GM21619 (cell line): ENCODE results near the gene HCN1.

Source experiments
- ATAC-seq: cut with Tn5 transposase; IDR thresholded peaks from one replicate; pipeline ENCODE4 v1.9.1; 2021; ENCODE audit not compliant: unreplicated experiment

The HCN1 gene

DNA sequence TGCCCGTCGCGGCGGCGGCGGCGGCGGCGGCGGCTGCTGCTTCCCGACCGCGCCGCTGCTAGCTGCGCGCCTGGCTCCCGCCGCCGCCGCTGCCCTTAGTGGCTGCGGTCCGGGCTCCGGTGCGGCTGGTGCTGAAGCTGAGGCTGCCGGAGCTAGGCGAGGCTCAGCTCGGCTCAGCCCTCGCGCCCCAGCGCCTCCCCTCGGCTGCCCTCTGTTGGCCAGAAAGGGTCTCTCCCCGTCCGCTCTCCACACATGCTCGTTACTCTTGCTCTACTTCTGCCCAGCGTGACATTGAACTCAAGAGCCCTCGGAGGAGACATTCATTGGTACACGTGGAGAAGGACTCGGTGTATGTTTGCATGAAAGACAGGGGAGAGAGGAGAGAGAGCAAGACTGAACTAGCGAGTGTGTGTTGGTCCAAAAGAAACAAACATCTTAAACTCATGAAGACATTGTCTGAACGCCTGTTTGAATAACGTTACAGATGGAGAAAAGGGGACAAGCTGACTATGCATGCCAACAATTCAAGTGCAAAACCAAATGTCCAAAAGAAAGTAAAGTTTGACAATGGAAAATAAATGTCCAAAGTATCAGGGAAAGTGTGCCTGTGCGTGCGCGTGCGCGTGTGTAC, at the start of gene HCN1:
Gene HCN1, minus strand, starts transcription at position 175 of the 631 bp plus-strand sequence.
- ATAC-seq: no peak

DNA sequence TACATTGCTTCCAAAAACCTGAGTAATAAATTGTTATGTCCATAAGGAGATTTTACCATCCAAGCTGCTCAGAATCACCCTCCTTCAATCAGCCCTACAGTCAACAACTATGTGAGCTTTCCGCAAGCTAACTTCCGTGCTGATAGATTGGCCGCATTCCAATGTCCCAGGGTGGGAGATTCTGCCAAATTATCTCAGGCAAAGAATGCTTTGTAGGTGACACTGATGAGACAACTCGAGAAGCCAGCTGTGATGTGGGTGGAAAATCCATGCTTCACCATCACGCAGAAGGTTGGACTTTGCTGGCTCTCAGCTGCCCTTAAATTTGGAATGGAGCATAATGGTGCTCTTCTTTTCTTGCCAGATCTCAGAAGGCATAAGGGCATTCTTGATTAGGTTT, 44.9 kb upstream of the HCN1 start:
- ATAC-seq: no peak

DNA sequence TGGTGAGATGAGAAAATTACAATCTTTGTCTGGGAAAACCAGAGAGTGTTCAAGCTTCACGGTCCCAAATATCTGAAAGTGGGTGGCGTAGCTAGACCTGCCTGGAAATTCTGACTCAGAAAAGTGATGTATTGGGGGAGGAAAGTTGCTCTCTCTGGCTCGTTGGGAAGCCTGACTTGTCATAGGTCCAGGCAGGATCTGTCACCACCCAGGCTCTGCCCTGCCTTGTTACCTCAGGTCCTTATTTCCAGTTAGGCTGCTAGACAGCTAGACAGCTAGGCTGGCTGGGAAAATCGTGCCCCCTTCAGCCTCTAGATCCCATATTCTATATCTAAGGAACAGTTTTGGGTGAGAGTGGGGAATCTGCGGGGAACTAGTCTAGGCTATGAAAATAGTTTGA, 41.0 kb upstream of the HCN1 start:
- no peak for ATAC-seq

DNA sequence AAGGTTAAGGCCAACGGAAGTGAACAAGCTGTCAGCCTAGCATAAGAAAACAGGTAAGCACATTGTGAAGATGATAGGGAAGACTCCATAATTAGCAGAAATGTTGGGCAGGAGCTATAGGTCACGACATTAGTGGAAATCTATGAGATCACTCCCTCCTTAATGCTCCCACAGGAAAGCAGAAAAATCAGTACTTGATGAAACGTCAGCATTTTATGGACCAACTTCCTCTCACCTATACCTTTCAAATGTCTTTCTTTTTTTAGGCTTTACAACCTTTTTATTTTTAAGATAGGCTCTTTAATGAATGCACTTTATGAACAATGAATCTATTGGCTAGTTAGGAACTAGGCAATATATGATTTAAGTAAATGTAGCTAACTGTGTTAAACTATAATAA, 29.4 kb upstream of the HCN1 start:
- no peak for ATAC-seq

DNA sequence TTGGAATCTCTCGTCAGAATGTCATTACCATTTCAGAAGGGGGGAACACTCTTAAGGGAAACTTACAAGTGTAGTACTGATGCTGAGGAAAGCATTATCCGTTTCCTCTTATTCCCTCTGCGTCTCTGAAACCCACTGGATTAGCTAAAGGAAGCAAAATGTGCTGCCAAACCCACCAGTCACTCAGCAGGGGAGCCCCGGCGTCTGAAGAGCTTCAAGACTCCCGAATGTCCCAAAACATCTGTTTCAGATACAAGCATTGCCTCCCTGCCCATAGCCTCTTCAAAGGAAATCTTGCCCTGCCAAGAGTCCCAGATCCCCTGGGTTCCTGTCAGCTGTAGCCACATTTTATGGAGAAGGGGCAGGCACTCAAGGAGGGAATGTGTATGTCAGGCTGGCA, 1.0 kb upstream of the HCN1 start:
- ATAC-seq: no peak

DNA sequence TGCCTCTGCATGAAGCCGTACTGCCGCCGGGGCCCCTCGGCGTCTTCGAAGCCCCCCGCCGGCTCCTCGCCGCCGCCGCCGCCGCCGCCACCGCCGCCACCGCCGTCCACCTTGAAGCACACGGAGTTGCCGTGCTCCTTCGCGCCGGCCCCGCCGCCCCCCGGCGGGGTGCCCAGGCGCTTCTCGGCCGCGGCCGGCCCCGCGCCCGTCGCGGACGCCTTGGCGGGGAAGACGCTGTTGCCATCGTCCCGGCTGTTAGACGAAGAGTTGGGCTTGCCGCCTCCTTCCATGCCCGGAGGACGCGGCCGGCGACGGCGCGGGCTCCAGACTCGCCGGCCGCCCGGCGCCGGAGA, 400 bp downstream of the HCN1 start:
- no peak for ATAC-seq

DNA sequence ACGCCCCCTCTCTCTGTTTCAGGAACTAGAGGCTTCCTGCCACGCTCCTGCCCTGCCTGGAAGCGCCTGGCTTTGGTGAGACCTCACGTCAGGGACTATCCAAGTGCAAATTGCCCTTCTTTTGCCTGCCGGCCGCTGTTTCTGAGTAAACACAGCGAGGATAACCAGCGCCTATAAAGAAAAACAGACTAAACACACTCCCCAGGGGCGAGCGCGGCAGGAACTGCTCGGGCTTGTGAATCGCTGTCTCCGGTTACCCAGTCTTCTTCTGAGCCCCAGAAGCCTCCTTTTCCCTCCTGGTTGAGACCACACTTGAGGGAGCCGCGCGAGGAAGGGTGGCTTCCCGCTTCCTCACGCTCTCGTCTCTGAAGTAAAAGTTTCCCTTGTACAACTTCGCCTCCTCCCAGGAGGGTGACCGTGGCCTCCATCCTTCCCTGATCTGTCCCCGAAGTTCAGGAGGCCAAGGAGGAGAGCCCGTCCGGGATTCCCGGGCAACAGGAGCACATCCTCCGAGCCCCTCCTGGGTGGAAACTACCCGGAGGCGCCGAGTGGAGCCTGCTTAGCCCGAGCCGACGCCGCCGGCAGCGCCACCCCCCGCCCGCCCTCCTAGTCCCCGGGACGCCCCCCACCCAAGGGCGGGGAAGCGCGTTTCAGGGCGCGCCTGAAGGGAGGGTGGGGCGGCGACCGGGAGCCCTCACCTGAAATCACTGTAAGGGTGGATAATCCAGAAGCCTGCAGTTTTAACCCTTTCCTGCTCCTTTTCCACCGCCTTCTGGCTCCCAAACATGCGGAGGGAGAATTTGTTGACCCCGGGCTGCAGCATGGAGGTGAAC, 993 bp downstream of the HCN1 start:
- ATAC-seq: no peak

DNA sequence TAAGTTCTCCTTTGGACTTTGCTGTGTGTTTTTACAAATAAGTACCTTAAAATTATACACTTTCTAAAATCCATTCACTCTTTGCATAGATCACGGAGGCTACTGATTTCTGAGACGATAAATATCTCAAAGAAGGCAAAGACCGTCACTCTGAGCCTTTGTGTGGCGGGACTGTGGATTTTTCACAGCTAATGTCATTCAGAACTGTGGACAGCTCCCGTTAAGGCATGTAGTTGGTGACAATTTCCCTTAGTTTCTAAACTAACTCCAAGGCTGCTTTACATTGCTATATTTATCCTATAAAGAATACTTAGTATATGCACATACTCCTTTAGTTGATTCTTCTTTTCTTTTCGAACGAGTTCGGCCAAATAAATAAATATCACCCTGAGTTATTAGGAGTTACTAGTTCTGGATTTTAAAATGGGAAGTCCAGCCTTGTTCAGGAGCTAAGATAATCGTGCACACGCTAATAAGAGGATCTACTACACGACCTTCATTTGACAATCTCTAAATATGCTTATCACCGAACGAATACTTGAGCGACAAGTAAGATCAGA, 1.8 kb downstream of the HCN1 start:
- no peak for ATAC-seq

DNA sequence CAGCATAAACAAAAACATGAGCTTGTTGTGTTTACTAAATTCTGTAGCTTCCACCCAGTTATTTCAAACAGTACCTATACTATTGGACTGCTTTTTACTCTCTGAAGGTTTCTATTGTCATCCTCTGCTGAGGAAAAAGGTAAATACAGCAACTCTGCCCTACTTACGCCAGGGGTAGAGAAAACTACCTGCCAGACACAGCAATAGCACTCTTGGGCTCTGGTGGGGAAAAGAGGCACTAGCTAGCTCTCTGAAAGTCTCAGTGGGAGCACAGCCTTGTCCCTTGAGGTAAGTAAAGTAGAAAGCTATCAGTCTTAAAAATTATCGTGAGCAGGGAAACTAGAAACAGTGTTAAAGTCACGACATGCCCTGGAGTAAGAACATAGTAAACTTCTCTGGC, 3.7 kb downstream of the HCN1 start:
- ATAC-seq: no peak

DNA sequence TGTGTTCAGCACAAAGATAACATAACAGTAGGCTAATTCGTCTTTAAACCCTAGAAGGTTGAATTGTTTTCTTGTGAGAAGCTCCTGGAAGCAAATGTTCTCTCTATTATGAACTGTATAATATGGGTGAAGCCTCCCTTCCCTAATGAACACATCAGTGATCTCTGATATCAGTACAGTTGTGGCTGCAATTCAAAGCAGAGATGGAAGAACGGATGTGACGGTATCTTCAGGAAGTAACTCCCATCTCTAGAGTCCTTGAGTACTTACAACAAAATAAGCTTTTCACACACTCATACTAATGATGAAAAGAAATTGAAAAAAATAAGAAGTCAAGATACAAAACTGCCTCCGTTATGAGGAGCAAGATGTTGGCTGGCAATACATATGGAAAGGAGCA, 4.5 kb downstream of the HCN1 start:
- no peak for ATAC-seq

DNA sequence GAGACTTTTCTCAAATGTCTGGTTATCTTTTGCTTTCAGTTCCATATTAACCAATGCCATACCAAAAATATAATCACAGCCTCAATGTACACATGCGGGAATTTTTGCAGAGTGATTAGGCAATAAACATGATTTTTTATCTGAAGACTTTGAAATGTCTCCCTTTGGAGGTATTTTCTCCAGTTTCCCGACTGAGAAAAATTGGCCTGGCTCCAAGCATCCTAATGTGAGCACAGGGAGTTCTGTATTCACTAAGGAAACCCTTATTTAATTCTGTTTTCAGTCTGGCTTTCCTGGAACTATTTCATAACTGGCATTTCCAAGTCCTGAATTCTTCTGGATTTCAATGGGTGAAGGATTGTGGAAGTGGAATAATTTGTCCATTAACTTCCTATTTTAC, 8.5 kb downstream of the HCN1 start:
- ATAC-seq: no peak

DNA sequence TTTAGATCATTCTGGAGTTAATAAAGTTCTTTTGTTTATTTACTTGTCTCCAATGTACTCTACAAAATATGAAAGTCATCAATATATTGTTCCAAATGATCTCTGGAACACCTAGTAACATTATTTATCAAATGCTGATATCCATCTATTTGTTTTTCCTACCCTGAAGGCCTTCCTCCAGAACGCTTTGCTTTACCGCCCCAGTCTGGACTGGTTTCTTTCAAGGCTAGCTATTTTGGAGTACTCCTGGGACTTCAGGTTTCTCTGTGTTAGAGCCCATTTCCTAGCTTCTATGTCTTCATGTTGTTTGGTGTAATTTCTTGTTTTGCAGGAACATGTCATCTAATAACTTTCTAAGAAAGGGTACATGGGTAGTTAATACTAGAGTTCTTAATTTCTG, 9.6 kb downstream of the HCN1 start:
- ATAC-seq: no peak

DNA sequence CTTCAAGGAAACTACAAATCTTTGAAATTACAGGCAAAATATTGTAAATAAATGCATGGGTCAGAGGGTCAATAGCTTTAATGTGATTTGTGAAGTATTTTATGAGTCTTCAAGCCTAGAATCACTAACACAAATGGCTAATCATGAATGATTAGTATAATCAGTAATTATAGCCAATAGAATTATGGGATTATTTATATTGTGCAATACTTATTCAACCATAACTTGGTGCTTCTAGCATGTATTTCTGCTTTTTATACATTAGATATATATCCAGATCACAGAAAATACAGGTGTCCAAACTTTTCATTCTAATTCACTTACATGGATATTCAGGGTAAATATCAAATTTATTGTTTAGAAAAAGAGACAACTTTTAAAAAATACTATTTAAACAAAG, 12.1 kb downstream of the HCN1 start:
- ATAC-seq: no peak

DNA sequence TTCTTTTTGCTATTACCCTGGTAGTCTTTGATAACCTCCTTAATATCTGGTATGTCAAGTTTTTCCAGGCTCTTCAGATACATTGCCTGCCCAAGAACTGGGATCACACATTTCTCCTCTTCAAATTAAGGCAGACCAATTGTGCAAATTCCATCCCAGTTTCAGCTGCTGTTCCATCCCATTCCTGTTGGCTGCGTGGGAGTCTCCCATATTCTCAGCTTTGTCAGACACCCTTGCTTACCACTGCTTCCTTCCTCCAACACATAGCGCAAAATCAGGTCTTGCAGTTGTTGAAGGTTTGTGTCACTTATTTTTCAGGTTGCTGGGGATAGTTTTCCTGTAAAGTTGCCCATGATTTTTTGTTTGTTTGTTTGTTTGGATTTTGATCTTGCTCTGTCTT, 15.2 kb downstream of the HCN1 start:
- ATAC-seq: no peak

DNA sequence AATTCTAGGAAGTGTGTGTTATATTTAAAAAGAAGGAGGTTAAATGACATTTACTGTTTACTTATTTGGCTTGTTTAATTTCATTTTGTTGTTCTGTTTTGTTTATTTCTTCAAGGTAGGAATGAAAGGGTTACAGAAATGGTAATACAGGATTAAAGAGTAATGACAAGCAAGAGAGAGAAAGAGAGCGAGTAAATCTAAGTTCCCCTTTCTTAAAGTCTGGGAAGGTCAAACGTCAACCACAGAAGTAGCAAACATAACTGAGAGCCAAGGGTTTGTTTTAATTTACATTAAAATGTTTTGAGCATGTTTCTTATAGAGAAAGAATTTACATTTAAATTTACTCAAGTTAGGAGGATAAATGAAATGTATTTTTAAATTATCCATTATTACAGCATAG, 18.7 kb downstream of the HCN1 start:
- ATAC-seq: no peak

DNA sequence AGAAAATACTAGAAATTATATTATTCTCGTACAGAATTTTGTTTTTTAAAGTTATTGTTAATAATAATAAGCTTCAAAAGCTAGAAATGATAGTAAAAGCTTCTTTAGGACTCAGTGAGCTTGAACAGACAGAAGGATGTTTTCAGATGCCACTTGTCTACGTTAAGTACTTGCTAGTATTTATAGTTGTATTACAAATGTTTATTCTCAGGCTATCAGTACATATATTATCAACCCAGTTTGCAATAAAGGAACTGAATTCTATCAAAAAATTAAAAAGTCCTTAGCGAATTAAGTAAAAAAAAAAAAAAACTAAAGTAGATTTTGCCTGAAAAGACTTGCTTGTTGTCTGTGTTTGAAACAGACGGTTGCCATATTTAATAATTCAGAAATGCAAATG, 23.9 kb downstream of the HCN1 start:
- ATAC-seq: no peak

DNA sequence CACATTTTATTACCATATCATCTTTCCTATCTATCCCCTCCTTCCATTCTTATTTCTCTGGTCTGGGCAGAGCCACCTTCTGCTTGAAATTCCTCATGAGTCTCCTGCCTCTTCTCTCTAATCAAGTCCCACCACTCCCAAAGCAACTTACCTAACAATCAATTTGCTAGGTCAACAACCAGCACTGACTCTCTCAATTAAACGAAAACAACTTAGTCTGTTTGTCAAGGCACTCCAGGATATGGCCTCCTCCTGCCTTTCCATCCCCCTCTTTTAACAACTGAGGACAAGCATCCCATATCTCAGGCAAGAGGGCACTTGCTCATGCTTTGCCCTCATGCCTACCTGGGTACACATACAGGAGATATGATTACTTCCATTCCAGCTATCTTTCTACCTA, 47.4 kb downstream of the HCN1 start:
- no peak for ATAC-seq

DNA sequence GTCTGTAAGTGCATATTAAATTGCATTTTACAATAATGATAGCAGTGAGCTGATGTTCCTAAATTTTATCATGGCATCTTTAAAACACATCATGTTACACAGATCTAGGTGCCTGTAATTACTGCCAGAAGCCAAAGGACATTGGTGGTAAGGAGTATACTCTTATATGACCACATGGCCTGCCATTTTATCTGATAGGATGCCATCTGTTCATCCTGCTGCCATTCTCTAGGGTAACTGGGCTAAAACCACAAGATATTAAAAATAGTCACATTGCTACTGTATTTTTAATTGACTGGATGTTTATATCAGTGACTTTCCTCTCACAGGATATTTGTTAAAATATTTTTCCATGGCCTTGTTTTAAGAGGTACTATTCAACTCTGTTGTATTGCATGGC, 53.1 kb downstream of the HCN1 start:
- no peak for ATAC-seq

DNA sequence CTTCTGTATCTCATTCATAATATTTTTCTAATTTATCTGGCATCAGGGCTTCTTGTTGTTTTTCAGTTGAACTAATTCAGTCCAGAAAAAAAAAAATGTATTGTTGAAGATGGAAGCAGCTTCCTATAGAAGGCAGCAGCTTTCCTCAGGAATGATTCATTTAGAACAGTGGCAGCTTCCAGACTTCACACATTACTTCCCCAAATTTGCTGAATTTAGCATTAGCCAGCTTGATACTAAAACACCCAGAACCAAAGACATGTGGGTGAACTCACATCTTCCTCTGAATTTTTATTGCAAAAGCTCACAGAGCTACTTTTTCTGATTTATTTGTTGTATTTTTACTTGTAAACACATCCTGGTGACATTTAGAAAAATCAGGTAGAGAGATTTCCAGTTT, 53.8 kb downstream of the HCN1 start:
- no peak for ATAC-seq

DNA sequence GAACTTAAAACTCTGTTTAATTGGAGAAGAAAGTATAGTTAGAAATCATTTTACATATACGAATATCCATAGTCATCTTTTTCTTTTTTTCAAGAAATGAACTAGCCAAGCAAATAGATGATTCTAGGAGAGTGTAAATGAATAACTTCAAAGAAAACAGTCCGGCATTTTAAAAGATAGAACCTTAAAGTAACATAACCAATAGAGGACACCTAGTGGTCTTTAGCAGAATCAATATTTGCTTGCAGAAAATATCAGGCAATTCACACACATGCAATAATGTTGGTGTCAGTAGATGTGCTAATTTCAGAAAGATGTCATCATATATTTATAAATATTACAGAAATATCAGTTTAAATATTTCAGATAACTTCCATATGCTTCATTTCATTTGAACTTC, 57.1 kb downstream of the HCN1 start:
- no peak for ATAC-seq

DNA sequence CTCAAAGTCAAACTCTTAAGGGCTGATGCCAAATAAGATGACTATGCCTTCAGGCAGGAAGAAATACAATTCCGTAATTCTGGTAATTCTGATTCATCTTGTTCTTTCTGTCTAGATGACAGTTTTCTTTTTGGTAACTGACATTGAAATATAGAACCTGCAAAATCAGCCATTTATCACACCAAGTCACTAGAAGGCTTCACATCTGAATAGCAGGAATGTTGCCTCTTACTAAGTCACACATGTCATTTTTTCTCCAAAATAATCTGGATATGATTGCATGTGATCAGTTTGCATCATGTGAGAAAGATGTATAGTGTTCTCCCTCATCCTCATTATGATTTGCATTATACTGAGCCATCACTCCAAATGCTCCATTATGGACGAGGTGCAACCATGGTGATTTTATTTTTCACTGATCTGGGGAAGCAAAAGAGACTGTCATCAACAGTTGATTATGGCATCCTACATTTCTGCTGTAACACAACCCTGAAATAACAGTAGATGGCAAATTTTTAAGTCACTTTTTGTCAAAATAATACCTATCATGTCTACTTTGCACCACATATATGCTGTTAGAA, 69.0 kb downstream of the HCN1 start:
- no peak for ATAC-seq

DNA sequence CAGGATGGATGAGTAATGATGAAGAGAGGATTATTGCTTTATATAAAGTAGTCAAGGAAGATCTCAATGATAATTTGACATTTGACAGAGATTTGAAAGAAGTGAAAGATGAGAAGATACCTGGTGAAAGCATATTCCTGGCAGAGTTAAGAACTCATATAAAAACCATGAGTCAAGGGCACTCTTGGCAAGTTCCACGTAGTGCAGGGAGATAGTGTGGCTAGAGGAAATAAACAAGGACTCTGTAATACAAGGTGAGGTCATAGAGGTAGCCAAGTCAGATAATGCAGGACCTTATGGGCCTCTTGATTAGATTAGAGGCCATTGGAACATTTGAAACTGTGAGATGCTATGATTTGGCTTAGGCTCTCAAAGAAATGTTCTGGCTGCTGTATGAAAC, 72.3 kb downstream of the HCN1 start:
- no peak for ATAC-seq
